ENCODE measurements around the gene MGLL. TPM values are rescaled to one million over a fixed set of nuclear protein-coding genes. Genes with fewer than 3 reads are reported as not detected.
A peak's percentile ranks its signal among the peaks of the same experiment; 100 is the strongest.

MGLL gene
- total and polyA plus RNA-seq, 4 donors = 67.0 to 182 (median 78.2) TPM

GRCh38 chr3:127784283-127784682 lies 38.0 kb downstream of the MGLL start:
- no peak for TF ChIP-seq CTCF (IDR thresholded peaks at IDR 0.05; ENCODE audit: control extremely low read depth, extremely low read depth)
- WGBS, 2 donors = 88 to 89% methylated on average over 7 of the region's 7 CpGs
- Histone ChIP-seq H3K4me3 (no peak overlapping the region), H3K9ac (ENCODE audit: insufficient read depth in 1 of 2, low read length in 2 of 2) (no peak overlapping the region), H3K4me1 (ENCODE audit: control insufficient read depth in 5 of 5, insufficient read depth in 5 of 5, low read length in 5 of 5) (peaks cover 6 to 33% (median 26%) of the 10 kb centered on the region in 5 donors), H3K27me3 (ENCODE audit: control insufficient read depth in 3 of 3, insufficient read depth in 3 of 3, low read length in 2 of 3) (no peaks in the 10 kb centered on the region), H3K27ac (ENCODE audit: low read depth in 1 of 2, low read length in 1 of 2) (peak overlapping the region in 1 of 2 donors; percentile 61), H3K36me3 (ENCODE audit: control insufficient read depth in 4 of 4, insufficient read depth in 4 of 4, low read length in 4 of 4) (peaks cover 0 to 2% (median 0%) of the 10 kb centered on the region in 4 donors), H3K9me3 (ENCODE audit: control insufficient read depth in 4 of 4, insufficient read depth in 3 of 4, low read length in 3 of 4) (no peaks in the 10 kb centered on the region)
- no peak for DNase-seq
- ATAC-seq (ENCODE audit: insufficient read depth, low FRiP score) = no peak

GRCh38 chr3:127783642-127784160 lies 38.6 kb downstream of the MGLL start:
- DNase-seq = no peak
- WGBS, 2 donors = 72 to 83% methylated on average over 4 of the region's 4 CpGs
- Histone ChIP-seq H3K4me3 (no peak overlapping the region), H3K9ac (ENCODE audit: insufficient read depth in 1 of 2, low read length in 2 of 2) (no peak overlapping the region), H3K27me3 (ENCODE audit: control insufficient read depth in 3 of 3, insufficient read depth in 3 of 3, low read length in 2 of 3) (no peaks in the 10 kb centered on the region), H3K36me3 (ENCODE audit: control insufficient read depth in 4 of 4, insufficient read depth in 4 of 4, low read length in 4 of 4) (peaks cover 0 to 2% (median 0%) of the 10 kb centered on the region in 4 donors), H3K9me3 (ENCODE audit: control insufficient read depth in 4 of 4, insufficient read depth in 3 of 4, low read length in 3 of 4) (no peaks in the 10 kb centered on the region), H3K4me1 (ENCODE audit: control insufficient read depth in 5 of 5, insufficient read depth in 5 of 5, low read length in 5 of 5) (peaks cover 6 to 33% (median 26%) of the 10 kb centered on the region in 5 donors), H3K27ac (ENCODE audit: low read depth in 1 of 2, low read length in 1 of 2) (no peak overlapping the region)
- no peak for TF ChIP-seq CTCF (IDR thresholded peaks at IDR 0.05; ENCODE audit: control extremely low read depth, extremely low read depth)
- no peak for ATAC-seq (ENCODE audit: insufficient read depth, low FRiP score)

- DNase-seq (no peak), ATAC-seq (ENCODE audit: insufficient read depth, low FRiP score) (no peak)
- H3K27me3 ChIP-seq (ENCODE audit: control insufficient read depth in 3 of 3, insufficient read depth in 3 of 3, low read length in 2 of 3) = no peaks in the 10 kb centered on the region
- no peak overlapping the region for H3K9ac ChIP-seq (ENCODE audit: insufficient read depth in 1 of 2, low read length in 2 of 2)
- 90% methylated on average over 9 of the region's 9 CpGs for WGBS, 2 donors
- H3K4me1 ChIP-seq (ENCODE audit: control insufficient read depth in 5 of 5, insufficient read depth in 5 of 5, low read length in 5 of 5) = peaks cover 4 to 33% (median 26%) of the 10 kb centered on the region in 5 donors
- H3K27ac ChIP-seq (ENCODE audit: low read depth in 1 of 2, low read length in 1 of 2) = peak overlapping the region in 1 of 2 donors; percentile 11
- no peak overlapping the region for H3K4me3 ChIP-seq
- peaks cover 0 to 2% (median 0%) of the 10 kb centered on the region in 4 donors for H3K36me3 ChIP-seq (ENCODE audit: control insufficient read depth in 4 of 4, insufficient read depth in 4 of 4, low read length in 4 of 4)
- TF ChIP-seq CTCF (IDR thresholded peaks at IDR 0.05; ENCODE audit: control extremely low read depth, extremely low read depth) = no peak
- H3K9me3 ChIP-seq (ENCODE audit: control insufficient read depth in 4 of 4, insufficient read depth in 3 of 4, low read length in 3 of 4) = no peaks in the 10 kb centered on the region
Measured at GRCh38 chr3:127783166-127783565, 39.1 kb downstream of the MGLL start.

Measured in lung (tissue), 12 donors.